Smooth muscle cell (in vitro differentiated cells): ENCODE results near the gene SPATA31D4. TPM values are rescaled to one million over a fixed set of nuclear protein-coding genes. Genes with fewer than 3 reads are reported as not detected.

ENCODE experiments used
- DNase-seq: peaks from one replicate; lab custom pipeline; 2025; ENCODE audit not compliant: unreplicated experiment; lab: John Stamatoyannopoulos, UW
- H2AFZ ChIP-seq: fragments of 200-600 bp; sonication (generic); 2 replicates; pipeline ENCODE4 v1.6.0; 2016; ENCODE audit warnings: antibody characterized with exemption, low read depth, mild to moderate bottlenecking
- H3F3A ChIP-seq: fragments of 200-600 bp; sonication (generic); 2 replicates; pipeline ENCODE4 v1.6.0; 2017; ENCODE audit warnings: antibody characterized with exemption, low read depth
- H3K27ac ChIP-seq: fragments of 200-600 bp; sonication (generic); 2 replicates; pipeline ENCODE4 v1.5.1; 2016; ENCODE audit warnings: low read depth, mild to moderate bottlenecking
- H3K27me3 ChIP-seq: fragments of 200-600 bp; sonication (generic); 2 replicates; pipeline ENCODE4 v1.6.1; 2016; ENCODE audit warnings: low read depth, mild to moderate bottlenecking
- H3K36me3 ChIP-seq: fragments of 200-600 bp; sonication (generic); 2 replicates; pipeline ENCODE4 v1.5.1; 2016; ENCODE audit warnings: low read depth
- H3K4me1 ChIP-seq: fragments of 200-600 bp; sonication (generic); 2 replicates; pipeline ENCODE4 v1.5.1; 2016; ENCODE audit warnings: low read depth
- H3K4me2 ChIP-seq: fragments of 200-600 bp; sonication (generic); 2 replicates; pipeline ENCODE4 v1.6.0; 2016; ENCODE audit warnings: mild to moderate bottlenecking
- H3K4me3 ChIP-seq: fragments of 200-600 bp; sonication (generic); 2 replicates; pipeline ENCODE4 v1.5.1; 2016; ENCODE audit warnings: mild to moderate bottlenecking
- H3K79me2 ChIP-seq: fragments of 200-600 bp; sonication (generic); 2 replicates; pipeline ENCODE4 v1.6.0; 2016; ENCODE audit warnings: low read depth, mild to moderate bottlenecking
- H3K9ac ChIP-seq: fragments of 200-600 bp; sonication (generic); 2 replicates; pipeline ENCODE4 v1.6.0; 2016; ENCODE audit warnings: low read depth
- H3K9me3 ChIP-seq: fragments of 200-600 bp; sonication (generic); replicated peaks from 2 replicates; pipeline ENCODE4 v1.5.1; 2016; ENCODE audit warnings: low read depth
- H4K20me1 ChIP-seq: fragments of 200-600 bp; sonication (generic); 2 replicates; pipeline ENCODE4 v1.6.0; 2016; ENCODE audit warnings: low read depth
- WGBS: methylation state at CpG from one replicate; pipeline ENCODE4 v1.1.7; 2016; ENCODE audit warnings: low lambda C conversion rate; 5-methylcytosine and 5-hydroxymethylcytosine counted together
- polyA plus RNA-seq: library from polyadenylated mRNA; unstranded; fragments of >200 nt; fragmentation: Nextera tagmentation; extraction: Ambion mirVana; gene quantifications from 2 replicates; pipeline ENCODE4 v1.2.1, GENCODE V29; 2016
- small RNA-seq: library from RNA; depleted of rRNA; stranded (forward); fragments of <200 nt; gene quantifications from one replicate; pipeline ENCODE3, GENCODE V24; 2014
- total RNA-seq: library from RNA; depleted of rRNA; stranded (reverse); fragments of >200 nt; gene quantifications from 2 replicates; pipeline ENCODE4 v1.2.3, GENCODE V29; 2014
- TF ChIP-seq, protein P1 (sequence below): fragments of 200-600 bp; sonication (generic); IDR thresholded peaks from 2 replicates; pipeline ENCODE4 v1.5.1; 2017; ENCODE audit warnings: borderline replicate concordance, mild to moderate bottlenecking, antibody characterized with exemption; ENCODE audit not compliant: insufficient read depth, poor library complexity, severe bottlenecking

The SPATA31D4 gene
- total and polyA plus RNA-seq, 2 experiments from 2014 or later = not detected

DNA sequence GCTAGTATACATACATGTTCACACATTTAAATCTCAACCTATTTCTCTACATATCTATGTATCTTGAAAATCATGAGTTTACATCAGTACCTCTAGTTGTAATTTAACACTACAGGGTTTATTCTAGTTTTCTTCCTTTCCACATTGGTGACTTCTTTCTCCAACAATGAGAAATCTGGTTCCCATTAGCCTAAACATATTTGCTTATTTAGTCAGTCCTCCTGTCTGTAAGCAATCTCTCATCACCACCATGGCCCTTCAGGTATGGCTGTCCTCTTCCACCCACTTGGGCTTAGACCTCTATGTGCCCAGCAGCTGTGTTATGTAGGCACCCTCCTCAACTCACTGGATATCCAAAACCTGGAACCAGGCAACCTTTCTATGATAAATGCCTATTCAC is 52.3 kb downstream of the SPATA31D4 start:
- DNase-seq = no peak
- no peaks in the 10 kb centered on the region for H3K36me3 ChIP-seq
- no peaks in the 10 kb centered on the region for H3K27me3 ChIP-seq
- H3K27ac ChIP-seq = no peak overlapping the region
- H3K9me3 ChIP-seq = no peaks in the 10 kb centered on the region
- no peak overlapping the region for H3K4me3 ChIP-seq
- no peak overlapping the region for H2AFZ ChIP-seq
- no peaks in the 10 kb centered on the region for H4K20me1 ChIP-seq
- no peaks in the 10 kb centered on the region for H3K4me1 ChIP-seq
- H3K4me2 ChIP-seq = no peak overlapping the region
- H3F3A ChIP-seq = no peaks in the 10 kb centered on the region
- H3K9ac ChIP-seq = no peak overlapping the region
- TF ChIP-seq, protein P1, sequence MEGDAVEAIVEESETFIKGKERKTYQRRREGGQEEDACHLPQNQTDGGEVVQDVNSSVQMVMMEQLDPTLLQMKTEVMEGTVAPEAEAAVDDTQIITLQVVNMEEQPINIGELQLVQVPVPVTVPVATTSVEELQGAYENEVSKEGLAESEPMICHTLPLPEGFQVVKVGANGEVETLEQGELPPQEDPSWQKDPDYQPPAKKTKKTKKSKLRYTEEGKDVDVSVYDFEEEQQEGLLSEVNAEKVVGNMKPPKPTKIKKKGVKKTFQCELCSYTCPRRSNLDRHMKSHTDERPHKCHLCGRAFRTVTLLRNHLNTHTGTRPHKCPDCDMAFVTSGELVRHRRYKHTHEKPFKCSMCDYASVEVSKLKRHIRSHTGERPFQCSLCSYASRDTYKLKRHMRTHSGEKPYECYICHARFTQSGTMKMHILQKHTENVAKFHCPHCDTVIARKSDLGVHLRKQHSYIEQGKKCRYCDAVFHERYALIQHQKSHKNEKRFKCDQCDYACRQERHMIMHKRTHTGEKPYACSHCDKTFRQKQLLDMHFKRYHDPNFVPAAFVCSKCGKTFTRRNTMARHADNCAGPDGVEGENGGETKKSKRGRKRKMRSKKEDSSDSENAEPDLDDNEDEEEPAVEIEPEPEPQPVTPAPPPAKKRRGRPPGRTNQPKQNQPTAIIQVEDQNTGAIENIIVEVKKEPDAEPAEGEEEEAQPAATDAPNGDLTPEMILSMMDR = no peak
- H3K79me2 ChIP-seq = no peaks in the 10 kb centered on the region

DNA sequence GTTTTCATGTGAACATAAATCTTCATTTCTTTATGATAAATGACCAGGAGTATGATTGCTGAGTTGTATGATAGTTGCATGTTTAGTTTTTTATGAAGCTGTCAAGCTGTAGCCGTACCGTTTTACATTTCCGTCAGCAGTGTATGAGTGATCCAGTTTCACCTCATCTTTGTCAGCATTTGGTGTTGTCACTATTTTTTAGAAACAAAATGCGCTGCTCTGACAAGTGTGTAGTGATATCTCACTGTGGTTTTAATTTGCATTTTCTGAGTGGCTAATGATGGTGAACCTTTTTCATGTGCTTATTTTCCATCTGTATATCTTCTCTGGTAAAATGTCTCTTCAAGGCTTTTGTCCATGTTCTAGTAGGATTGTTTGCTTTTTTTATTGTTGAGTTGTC is 53.7 kb downstream of the SPATA31D4 start:
- no peaks in the 10 kb centered on the region for H3K4me1 ChIP-seq
- WGBS = 95% methylated on average over 4 of the region's 4 CpGs
- H3K27ac ChIP-seq = no peak overlapping the region
- no peaks in the 10 kb centered on the region for H3K9me3 ChIP-seq
- no peaks in the 10 kb centered on the region for H3K36me3 ChIP-seq
- no peak overlapping the region for H2AFZ ChIP-seq
- no peak for DNase-seq
- no peaks in the 10 kb centered on the region for H3K27me3 ChIP-seq
- H3K4me2 ChIP-seq = no peak overlapping the region
- H3K79me2 ChIP-seq = no peaks in the 10 kb centered on the region
- no peak overlapping the region for H3K4me3 ChIP-seq
- no peaks in the 10 kb centered on the region for H3F3A ChIP-seq
- TF ChIP-seq, protein P1 = no peak
- H4K20me1 ChIP-seq = no peaks in the 10 kb centered on the region
- no peak overlapping the region for H3K9ac ChIP-seq

Small RNAs within 50 kb of the gene (small RNA-seq; reads per million reads assigned to genes)
- gene RF00189 (not detected), gene RNA5SP287 (not detected)

Other genes with a start within 250 kb of the SPATA31D4 start
- gene TLE1, start 238.9 kb upstream of the SPATA31D4 start, total RNA-seq = 25.5 and 32.5 TPM in 2 replicates
- gene TLE1, start 238.9 kb upstream of the SPATA31D4 start, polyA plus RNA-seq = 35.2 and 41.9 TPM in 2 replicates
- not detected in 2 replicates for gene SPATA31D3, start 15.1 kb downstream of the SPATA31D4 start, total RNA-seq
- not detected in 2 replicates for gene SPATA31D3, start 15.1 kb downstream of the SPATA31D4 start, polyA plus RNA-seq
- not detected in 2 replicates for gene SPATA31D1, start 60.3 kb downstream of the SPATA31D4 start, total RNA-seq
- not detected in 2 replicates for gene SPATA31D1, start 60.3 kb downstream of the SPATA31D4 start, polyA plus RNA-seq